Panc1 (cell line): ENCODE measurements around the gene UBFD1.

Experiments used
- TCF7L2 ChIP-seq: IDR thresholded peaks from 2 replicates; pipeline ENCODE4 v1.6.1; 2011; ENCODE audit warnings: mild to moderate bottlenecking, low read depth, low read length, inconsistent platforms
- TF ChIP-seq, protein P1 (sequence below): fragments of 450-650 bp; IDR thresholded peaks from 2 replicates; pipeline ENCODE4 v1.5.1; 2017; ENCODE audit warnings: mild to moderate bottlenecking
- TF ChIP-seq, protein P2 (sequence below), 2 experiments: IDR thresholded peaks; 2 replicates each; pipeline ENCODE4 v1.6.1; 2011 to 2012; ENCODE audit warnings: low read depth in 2 of 2, control low read depth in 1 of 2, low read length in 1 of 2, mild to moderate bottlenecking in 1 of 2, moderate library complexity in 1 of 2; ENCODE audit not compliant: insufficient read depth in 1 of 2

DNA sequence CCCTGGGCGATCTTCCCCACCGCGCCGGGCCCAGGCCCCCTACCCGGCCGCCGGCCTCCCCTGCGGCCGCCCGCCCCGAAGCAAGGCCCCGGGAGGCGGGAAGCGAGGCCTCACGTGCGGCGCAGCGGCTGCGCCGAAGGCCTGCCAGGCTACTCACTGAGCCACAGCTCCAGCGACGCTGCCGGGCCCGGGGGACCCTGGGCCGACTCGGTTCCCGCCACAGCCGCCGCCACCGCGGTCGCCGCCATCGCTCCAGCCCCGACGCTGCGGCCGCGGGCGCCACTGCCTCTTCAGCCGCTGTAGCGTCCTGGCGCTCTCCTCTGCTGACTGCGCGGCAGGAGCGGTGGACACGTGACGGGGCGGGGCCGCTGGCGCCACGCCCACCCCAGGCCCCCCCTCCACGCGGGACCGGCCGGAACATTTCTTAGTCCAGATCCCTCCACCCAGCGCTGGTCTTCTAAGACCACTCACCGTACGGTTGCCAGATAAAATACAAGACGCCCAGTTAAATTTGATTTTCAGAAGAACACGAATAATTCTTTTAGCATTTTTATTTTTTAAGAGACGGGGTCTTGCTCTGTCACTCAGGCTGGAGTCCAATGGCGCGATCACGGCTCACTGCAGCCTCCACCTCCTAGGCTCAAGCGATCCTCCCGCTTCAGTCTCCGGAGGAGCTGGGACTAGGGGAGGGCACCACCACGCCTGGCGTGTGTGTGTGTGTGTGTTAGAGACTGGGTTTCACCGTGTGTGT is 47.2 kb upstream of the UBFD1 start, which contains the start of gene GGA2:
- no peak for TF ChIP-seq TCF7L2
- TF ChIP-seq, protein P1, sequence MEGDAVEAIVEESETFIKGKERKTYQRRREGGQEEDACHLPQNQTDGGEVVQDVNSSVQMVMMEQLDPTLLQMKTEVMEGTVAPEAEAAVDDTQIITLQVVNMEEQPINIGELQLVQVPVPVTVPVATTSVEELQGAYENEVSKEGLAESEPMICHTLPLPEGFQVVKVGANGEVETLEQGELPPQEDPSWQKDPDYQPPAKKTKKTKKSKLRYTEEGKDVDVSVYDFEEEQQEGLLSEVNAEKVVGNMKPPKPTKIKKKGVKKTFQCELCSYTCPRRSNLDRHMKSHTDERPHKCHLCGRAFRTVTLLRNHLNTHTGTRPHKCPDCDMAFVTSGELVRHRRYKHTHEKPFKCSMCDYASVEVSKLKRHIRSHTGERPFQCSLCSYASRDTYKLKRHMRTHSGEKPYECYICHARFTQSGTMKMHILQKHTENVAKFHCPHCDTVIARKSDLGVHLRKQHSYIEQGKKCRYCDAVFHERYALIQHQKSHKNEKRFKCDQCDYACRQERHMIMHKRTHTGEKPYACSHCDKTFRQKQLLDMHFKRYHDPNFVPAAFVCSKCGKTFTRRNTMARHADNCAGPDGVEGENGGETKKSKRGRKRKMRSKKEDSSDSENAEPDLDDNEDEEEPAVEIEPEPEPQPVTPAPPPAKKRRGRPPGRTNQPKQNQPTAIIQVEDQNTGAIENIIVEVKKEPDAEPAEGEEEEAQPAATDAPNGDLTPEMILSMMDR, result no peak
- TF ChIP-seq, protein P2, sequence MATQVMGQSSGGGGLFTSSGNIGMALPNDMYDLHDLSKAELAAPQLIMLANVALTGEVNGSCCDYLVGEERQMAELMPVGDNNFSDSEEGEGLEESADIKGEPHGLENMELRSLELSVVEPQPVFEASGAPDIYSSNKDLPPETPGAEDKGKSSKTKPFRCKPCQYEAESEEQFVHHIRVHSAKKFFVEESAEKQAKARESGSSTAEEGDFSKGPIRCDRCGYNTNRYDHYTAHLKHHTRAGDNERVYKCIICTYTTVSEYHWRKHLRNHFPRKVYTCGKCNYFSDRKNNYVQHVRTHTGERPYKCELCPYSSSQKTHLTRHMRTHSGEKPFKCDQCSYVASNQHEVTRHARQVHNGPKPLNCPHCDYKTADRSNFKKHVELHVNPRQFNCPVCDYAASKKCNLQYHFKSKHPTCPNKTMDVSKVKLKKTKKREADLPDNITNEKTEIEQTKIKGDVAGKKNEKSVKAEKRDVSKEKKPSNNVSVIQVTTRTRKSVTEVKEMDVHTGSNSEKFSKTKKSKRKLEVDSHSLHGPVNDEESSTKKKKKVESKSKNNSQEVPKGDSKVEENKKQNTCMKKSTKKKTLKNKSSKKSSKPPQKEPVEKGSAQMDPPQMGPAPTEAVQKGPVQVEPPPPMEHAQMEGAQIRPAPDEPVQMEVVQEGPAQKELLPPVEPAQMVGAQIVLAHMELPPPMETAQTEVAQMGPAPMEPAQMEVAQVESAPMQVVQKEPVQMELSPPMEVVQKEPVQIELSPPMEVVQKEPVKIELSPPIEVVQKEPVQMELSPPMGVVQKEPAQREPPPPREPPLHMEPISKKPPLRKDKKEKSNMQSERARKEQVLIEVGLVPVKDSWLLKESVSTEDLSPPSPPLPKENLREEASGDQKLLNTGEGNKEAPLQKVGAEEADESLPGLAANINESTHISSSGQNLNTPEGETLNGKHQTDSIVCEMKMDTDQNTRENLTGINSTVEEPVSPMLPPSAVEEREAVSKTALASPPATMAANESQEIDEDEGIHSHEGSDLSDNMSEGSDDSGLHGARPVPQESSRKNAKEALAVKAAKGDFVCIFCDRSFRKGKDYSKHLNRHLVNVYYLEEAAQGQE (IDR thresholded peaks at IDR 0.05; ENCODE audit: insufficient read depth in 1 of 2, low read depth in 2 of 2, low read length in 1 of 2), result no peak
